DOHH2 (cell line): ENCODE results near the gene MEIS2.

Source experiments
- H3F3A ChIP-seq: fragments of 200-600 bp; sonication (generic), shearing (Covaris generic); 2 replicates; pipeline ENCODE4 v1.6.0; 2016; ENCODE audit warnings: antibody characterized with exemption, mild to moderate bottlenecking; ENCODE audit not compliant: control insufficient read depth, insufficient read depth
- H3K27ac ChIP-seq: fragments of 200-600 bp; sonication (generic); 2 replicates; pipeline ENCODE4 v1.5.1; 2014; ENCODE audit warnings: low read depth, mild to moderate bottlenecking, low read length, moderate library complexity
- H3K27me3 ChIP-seq: fragments of 200-600 bp; sonication (generic); 2 replicates; pipeline ENCODE4 v1.6.1; 2014; ENCODE audit warnings: mild to moderate bottlenecking, low read length, mixed read lengths; ENCODE audit not compliant: control insufficient read depth
- H3K36me3 ChIP-seq: fragments of 200-600 bp; sonication (generic); 2 replicates; pipeline ENCODE4 v1.6.1; 2014; ENCODE audit warnings: mild to moderate bottlenecking, low read length, moderate library complexity, mixed read lengths; ENCODE audit not compliant: control insufficient read depth
- H3K4me1 ChIP-seq: fragments of 200-600 bp; sonication (generic); 2 replicates; pipeline ENCODE4 v1.6.1; 2014; ENCODE audit warnings: mild to moderate bottlenecking, low read length, mixed read lengths; ENCODE audit not compliant: control insufficient read depth
- H3K4me2 ChIP-seq: fragments of 200-600 bp; sonication (generic); 2 replicates; pipeline ENCODE4 v1.6.0; 2014; ENCODE audit warnings: mild to moderate bottlenecking, low read length, moderate library complexity
- H3K4me3 ChIP-seq: fragments of 200-600 bp; sonication (generic); 2 replicates; pipeline ENCODE4 v1.5.1; 2014; ENCODE audit warnings: mild to moderate bottlenecking, low read length, mixed read lengths
- H3K79me2 ChIP-seq: fragments of 200-600 bp; sonication (generic); 2 replicates; pipeline ENCODE4 v1.6.1; 2014; ENCODE audit warnings: mild to moderate bottlenecking, low read length, mixed read lengths; ENCODE audit not compliant: control insufficient read depth
- H3K9me2 ChIP-seq: fragments of 200-600 bp; sonication (generic); replicated peaks from 2 replicates; pipeline ENCODE4 v1.6.1; 2014; ENCODE audit warnings: mild to moderate bottlenecking, low read length, mixed read lengths; ENCODE audit not compliant: control insufficient read depth
- H3K9me3 ChIP-seq: fragments of 200-600 bp; sonication (generic); 2 replicates; pipeline ENCODE4 v1.6.1; 2014; ENCODE audit warnings: antibody characterized with exemption, low read length, mixed read lengths; ENCODE audit not compliant: control insufficient read depth, insufficient read depth
- H4K20me1 ChIP-seq: fragments of 200-600 bp; sonication (generic); 2 replicates; pipeline ENCODE4 v1.6.0; 2014; ENCODE audit warnings: low read depth, mild to moderate bottlenecking, antibody characterized with exemption, low read length, moderate library complexity; ENCODE audit not compliant: control insufficient read depth, insufficient read depth
- EZH2phosphoT487 ChIP-seq: fragments of 200-600 bp; sonication (generic); IDR thresholded peaks from 2 replicates; pipeline ENCODE4 v1.6.1; 2017; ENCODE audit warnings: borderline replicate concordance, mild to moderate bottlenecking, antibody characterized with exemption, low read length, moderate library complexity, mixed read lengths
- TF ChIP-seq, protein P1 (sequence below): fragments of 200-600 bp; sonication (generic); IDR thresholded peaks from one replicate; pipeline ENCODE4 v1.5.1; 2014; ENCODE audit warnings: antibody characterized with exemption, mild to moderate bottlenecking, low read depth, low read length; ENCODE audit not compliant: poor library complexity, severe bottlenecking

The MEIS2 gene

DNA sequence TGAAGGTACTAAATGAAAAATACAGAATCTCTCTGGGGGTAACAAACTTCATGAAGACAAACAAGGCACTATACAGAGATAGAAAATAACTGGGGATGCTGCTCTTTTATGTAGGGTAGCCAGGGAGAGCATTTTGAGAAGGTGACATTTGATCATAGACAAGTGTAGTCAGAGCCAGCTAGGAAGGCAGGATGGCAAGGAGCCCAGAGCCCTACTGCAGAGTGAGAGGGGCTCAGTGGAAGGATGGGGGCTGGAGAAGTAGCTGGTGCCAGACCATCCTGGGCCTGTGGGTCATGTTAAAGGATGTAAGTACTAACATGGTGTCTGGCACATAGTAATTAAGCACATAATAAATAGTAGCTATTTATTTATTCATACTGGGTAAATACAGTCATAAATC lies 133.6 kb downstream of the MEIS2 start:
- TF ChIP-seq, protein P1, sequence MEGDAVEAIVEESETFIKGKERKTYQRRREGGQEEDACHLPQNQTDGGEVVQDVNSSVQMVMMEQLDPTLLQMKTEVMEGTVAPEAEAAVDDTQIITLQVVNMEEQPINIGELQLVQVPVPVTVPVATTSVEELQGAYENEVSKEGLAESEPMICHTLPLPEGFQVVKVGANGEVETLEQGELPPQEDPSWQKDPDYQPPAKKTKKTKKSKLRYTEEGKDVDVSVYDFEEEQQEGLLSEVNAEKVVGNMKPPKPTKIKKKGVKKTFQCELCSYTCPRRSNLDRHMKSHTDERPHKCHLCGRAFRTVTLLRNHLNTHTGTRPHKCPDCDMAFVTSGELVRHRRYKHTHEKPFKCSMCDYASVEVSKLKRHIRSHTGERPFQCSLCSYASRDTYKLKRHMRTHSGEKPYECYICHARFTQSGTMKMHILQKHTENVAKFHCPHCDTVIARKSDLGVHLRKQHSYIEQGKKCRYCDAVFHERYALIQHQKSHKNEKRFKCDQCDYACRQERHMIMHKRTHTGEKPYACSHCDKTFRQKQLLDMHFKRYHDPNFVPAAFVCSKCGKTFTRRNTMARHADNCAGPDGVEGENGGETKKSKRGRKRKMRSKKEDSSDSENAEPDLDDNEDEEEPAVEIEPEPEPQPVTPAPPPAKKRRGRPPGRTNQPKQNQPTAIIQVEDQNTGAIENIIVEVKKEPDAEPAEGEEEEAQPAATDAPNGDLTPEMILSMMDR: no peak
- TF ChIP-seq EZH2phosphoT487: no peak
- no peak overlapping the region for H3K4me2 ChIP-seq

DNA sequence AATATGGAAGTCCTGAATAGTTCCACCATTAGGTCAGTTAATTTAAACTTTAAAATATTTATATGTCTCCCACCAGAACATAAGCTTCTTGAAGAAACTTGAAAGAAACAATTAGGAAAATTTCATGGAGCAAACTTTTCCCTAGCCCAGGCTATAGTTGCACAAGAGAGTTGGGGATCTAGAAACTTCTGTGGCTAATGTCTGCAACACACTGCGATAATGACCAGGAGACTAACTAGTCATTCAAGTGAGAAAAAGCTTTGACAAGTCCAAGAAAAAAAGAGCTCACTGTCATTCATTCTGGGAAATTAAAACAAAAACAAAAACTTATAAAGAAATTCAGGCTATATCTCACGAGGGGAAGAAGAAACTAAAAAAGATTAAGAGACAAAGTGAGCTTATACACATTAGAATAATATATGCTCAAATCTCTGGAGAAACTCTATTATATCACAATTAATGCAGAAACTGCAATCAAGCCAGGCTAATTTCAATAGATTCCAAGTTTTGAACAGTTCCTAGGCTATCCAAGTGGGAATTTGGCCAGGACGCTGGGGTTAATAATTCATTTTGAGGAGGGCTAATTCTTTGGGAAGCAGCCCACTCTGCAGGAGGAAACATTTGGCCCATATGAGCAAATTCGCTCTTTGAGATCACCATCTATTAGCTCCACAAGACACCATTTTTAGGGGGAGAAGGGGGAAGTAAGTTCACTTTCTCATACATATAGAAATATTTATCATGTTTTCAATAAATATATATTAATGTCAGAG lies 134.6 kb downstream of the MEIS2 start:
- Histone ChIP-seq H3K4me2 (no peak overlapping the region), H4K20me1 (no peaks in the 10 kb centered on the region), H3K4me1 (no peaks in the 10 kb centered on the region), H3K4me3 (no peak overlapping the region), H3K27me3 (no peaks in the 10 kb centered on the region), H3K9me3 (no peaks in the 10 kb centered on the region), H3K36me3 (peaks cover 16% of the 10 kb centered on the region), H3K9me2 (no peaks in the 10 kb centered on the region), H3F3A (no peaks in the 10 kb centered on the region), H3K27ac (no peak overlapping the region), H3K79me2 (no peaks in the 10 kb centered on the region)
- no peak for TF ChIP-seq EZH2phosphoT487
- TF ChIP-seq, protein P1: no peak

More for the DNA sequence above, 133.6 kb downstream of the MEIS2 start:
- Histone ChIP-seq H3K36me3 (peaks cover 16% of the 10 kb centered on the region), H3K79me2 (no peaks in the 10 kb centered on the region), H3K9me3 (no peaks in the 10 kb centered on the region), H3K27me3 (no peaks in the 10 kb centered on the region), H3K4me3 (no peak overlapping the region), H4K20me1 (no peaks in the 10 kb centered on the region), H3K27ac (no peak overlapping the region), H3K9me2 (no peaks in the 10 kb centered on the region), H3K4me1 (no peaks in the 10 kb centered on the region), H3F3A (no peaks in the 10 kb centered on the region)

DNA sequence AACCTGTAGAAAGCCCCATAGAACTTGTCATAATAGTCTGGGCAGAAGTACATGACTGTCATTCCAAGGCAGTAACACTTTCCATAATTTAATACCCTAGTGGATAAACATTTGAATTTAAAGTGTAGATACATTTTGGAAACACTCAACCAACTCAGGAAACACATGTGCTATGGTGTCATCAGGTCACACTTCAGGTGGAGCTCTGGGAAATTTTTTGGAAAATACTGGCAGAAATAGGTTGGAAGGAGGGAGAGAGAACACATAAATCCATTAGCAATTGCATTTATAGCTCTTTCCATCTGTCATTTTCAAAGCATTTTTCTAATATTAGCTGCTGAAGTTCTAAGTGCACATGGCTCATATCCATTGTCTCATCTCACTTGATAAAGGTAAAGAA lies 135.7 kb downstream of the MEIS2 start:
- Histone ChIP-seq H3K79me2 (no peaks in the 10 kb centered on the region), H3K27ac (no peak overlapping the region), H3K4me1 (no peaks in the 10 kb centered on the region), H3K4me2 (no peak overlapping the region), H3K9me2 (no peaks in the 10 kb centered on the region), H3K36me3 (peaks cover 16% of the 10 kb centered on the region), H4K20me1 (no peaks in the 10 kb centered on the region), H3K4me3 (no peak overlapping the region), H3F3A (no peaks in the 10 kb centered on the region), H3K27me3 (no peaks in the 10 kb centered on the region), H3K9me3 (no peaks in the 10 kb centered on the region)
- TF ChIP-seq, protein P1: no peak
- TF ChIP-seq EZH2phosphoT487: no peak
